ENCODE data around the gene ZNF419. TPM values are rescaled to one million over a fixed set of nuclear protein-coding genes. Genes with fewer than 3 reads are reported as not detected.
"Not testable (repeated sequence)": the region's sequence is repeated elsewhere in the genome, so short reads cannot be mapped to it uniquely, and the experiment has no call there.

The ZNF419 gene
- polyA plus RNA-seq (2012; ENCODE audit: insufficient read depth, insufficient read length, low read depth): 7.7 TPM

DNA sequence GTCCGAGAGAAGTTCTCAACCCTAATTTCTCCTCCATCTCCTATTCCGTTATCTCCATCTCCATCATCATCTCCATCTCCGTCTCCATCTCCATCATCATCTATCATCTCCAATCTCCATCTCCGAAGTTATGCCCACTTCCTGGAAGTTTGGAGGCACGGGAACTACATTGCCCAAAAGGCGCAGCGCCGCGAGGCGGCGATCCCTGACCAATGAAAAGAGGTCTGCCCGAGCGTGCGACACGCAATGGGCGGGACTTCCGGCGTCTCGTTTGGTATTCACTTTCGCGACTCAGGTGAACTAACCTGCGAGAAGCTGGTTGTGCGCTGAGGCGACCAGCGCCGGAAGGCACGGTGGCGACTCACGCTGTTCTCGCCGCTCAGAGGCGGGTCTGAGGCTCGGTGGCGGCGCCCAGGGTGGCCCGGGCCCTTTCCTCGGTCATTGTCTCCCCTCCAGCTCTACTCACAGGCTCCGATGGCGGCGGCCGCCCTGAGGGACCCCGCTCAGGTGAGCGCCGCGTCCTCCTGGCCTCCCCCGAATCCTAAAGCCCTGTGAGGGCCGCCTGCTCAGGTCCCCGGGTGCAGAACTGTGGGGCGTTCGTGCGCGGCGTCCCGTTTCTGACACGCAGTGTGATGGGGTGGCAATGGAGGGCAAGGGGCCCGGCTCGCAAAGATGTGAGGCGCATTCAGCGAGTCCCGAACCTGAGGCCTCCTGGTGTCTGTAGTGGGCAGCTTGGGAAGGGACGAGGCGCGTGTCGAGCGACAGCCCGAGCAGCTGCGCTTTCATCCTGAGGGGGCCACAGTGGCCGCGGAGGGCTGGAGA is at the start of gene ZNF419:
ZNF419 (plus strand) TSS at position 274 of the 822 bp plus-strand sequence; CDS start at position 475, 201 bp downstream.
- H3K9me3 ChIP-seq, H3K4me1 ChIP-seq, H3K27me3 ChIP-seq, H3K36me3 ChIP-seq: not testable (repeated sequence)
- DNase-seq: peak; percentile 87
- peak within 1 kb of the TSS; percentile 88 for H3K4me3 ChIP-seq (ENCODE audit: low read depth, low read length)

- peaks cover 22% of the 10 kb centered on the region for H3K36me3 ChIP-seq
- H3K9me3 ChIP-seq: 0 out of 2 replicates have a peak, but pooled peaks cover under 1% of the 10 kb centered on the region
- H3K4me1 ChIP-seq: no peaks in the 10 kb centered on the region
- TF ChIP-seq, protein P1, sequence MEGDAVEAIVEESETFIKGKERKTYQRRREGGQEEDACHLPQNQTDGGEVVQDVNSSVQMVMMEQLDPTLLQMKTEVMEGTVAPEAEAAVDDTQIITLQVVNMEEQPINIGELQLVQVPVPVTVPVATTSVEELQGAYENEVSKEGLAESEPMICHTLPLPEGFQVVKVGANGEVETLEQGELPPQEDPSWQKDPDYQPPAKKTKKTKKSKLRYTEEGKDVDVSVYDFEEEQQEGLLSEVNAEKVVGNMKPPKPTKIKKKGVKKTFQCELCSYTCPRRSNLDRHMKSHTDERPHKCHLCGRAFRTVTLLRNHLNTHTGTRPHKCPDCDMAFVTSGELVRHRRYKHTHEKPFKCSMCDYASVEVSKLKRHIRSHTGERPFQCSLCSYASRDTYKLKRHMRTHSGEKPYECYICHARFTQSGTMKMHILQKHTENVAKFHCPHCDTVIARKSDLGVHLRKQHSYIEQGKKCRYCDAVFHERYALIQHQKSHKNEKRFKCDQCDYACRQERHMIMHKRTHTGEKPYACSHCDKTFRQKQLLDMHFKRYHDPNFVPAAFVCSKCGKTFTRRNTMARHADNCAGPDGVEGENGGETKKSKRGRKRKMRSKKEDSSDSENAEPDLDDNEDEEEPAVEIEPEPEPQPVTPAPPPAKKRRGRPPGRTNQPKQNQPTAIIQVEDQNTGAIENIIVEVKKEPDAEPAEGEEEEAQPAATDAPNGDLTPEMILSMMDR (IDR thresholded peaks at IDR 0.05; ENCODE audit: low read depth, low read length): no peak
- no peak overlapping the region for H3K4me3 ChIP-seq (ENCODE audit: low read depth, low read length)
- DNase-seq: no peak
- H3K27me3 ChIP-seq: no peaks in the 10 kb centered on the region
Measured at GRCh38 chr19:57437931-57438330, 49.6 kb upstream of the ZNF419 start.

GRCh38 chr19:57438925-57439324 is 48.6 kb upstream of the ZNF419 start:
- Histone ChIP-seq H3K36me3 (peaks cover 32% of the 10 kb centered on the region), H3K4me1 (no peaks in the 10 kb centered on the region), H3K4me3 (ENCODE audit: low read depth, low read length) (no peak overlapping the region), H3K27me3 (no peaks in the 10 kb centered on the region), H3K9me3 (peaks cover 4% of the 10 kb centered on the region)
- no peak for DNase-seq
- TF ChIP-seq, protein P1 (IDR thresholded peaks at IDR 0.05; ENCODE audit: low read depth, low read length): no peak

DNA sequence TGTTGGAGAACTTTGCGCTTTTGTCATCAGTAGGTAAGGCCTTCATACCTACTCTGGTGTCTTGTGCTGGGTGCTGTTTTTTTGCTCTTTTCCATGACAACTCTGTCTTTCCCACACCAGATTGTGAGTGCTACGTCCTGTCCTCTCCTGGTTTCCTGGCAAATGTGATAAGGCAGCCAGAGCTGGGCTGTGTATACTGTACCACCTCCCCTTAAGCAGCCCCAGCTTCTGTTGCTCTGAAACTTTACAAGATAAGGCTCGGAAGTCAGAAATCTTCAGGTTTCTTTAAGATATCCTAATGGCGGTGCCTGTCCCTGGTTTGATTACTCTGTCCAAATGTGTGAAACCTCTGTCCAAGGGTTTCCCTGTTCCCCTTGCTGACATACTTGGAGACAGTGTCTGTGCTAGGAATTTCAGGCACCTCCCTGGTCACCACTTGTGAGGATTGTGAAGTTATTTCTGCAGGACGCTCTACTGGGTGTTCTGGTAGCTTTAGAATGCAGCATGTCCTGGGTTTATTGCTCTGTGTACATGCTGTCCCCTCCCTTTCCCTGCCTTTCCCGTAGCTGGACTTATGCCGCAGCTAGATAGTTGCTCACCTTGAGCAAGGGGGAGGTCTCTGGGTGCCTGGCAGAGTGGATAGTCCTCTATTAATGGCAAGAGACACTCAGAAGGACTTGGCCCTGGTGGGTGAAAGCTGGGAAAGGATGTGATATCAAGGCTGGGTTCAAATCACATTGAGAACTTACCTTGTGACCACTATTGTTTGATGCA is 45.4 kb upstream of the ZNF419 start:
- H3K27me3 ChIP-seq: no peaks in the 10 kb centered on the region
- H3K9me3 ChIP-seq: peaks cover 4% of the 10 kb centered on the region
- no peaks in the 10 kb centered on the region for H3K4me1 ChIP-seq
- H3K4me3 ChIP-seq (ENCODE audit: low read depth, low read length): no peak overlapping the region
- H3K36me3 ChIP-seq: peaks cover 59% of the 10 kb centered on the region
- TF ChIP-seq, protein P1 (IDR thresholded peaks at IDR 0.05; ENCODE audit: low read depth, low read length): no peak
- no peak for DNase-seq

DNA sequence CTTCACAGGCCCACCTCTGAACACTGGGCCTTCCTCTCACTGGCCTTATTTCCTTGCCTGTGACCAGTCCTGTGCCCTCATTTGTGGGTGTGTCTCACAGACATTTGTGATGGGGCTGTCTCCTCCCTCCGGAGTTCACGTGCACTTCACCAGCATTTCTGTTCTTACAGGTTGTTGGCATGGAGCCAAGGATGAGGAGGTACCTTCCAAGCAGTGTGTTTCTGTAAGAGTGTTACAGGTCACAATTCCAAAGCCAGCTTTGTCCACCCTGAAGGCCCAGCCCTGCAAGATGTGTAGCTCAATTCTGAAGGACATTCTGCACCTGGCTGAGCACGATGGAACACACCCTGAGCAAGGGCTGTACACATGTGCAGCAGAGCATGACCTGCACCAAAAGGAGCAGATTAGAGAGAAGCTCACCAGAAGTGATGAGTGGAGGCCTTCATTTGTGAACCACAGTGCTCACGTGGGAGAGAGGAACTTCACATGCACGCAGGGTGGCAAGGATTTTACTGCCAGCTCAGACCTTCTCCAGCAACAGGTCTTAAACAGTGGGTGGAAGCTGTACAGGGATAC is 44.3 kb upstream of the ZNF419 start:
- Histone ChIP-seq H3K27me3 (no peaks in the 10 kb centered on the region), H3K4me1 (no peaks in the 10 kb centered on the region), H3K9me3 (peaks cover 4% of the 10 kb centered on the region), H3K4me3 (ENCODE audit: low read depth, low read length) (no peak overlapping the region), H3K36me3 (peaks cover 54% of the 10 kb centered on the region)
- no peak for DNase-seq
- TF ChIP-seq, protein P1 (IDR thresholded peaks at IDR 0.05; ENCODE audit: low read depth, low read length): no peak

DNA sequence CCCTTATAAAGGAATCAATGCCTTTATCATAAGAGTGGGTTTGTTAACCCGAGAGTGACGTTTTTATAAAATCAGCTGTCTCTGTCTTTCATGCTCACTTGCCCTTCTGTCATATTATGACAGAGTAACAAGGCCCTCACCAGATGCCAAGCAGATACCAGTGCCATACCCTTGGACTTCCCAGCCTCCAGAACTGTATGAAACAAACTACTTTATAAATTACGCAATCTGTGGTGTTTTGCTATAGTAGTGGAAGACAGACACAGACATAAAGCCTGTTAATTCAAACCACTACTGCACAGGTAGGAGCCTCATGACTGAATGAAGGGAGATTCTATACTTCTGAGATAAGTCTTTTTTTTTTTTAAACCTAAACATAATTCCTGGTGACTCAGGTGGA is 35.2 kb upstream of the ZNF419 start:
- TF ChIP-seq, protein P1 (IDR thresholded peaks at IDR 0.05; ENCODE audit: low read depth, low read length): no peak
- H3K36me3 ChIP-seq: no peaks in the 10 kb centered on the region
- no peak for DNase-seq
- no peaks in the 10 kb centered on the region for H3K27me3 ChIP-seq
- H3K9me3 ChIP-seq: no peaks in the 10 kb centered on the region
- no peaks in the 10 kb centered on the region for H3K4me1 ChIP-seq
- no peak overlapping the region for H3K4me3 ChIP-seq (ENCODE audit: low read depth, low read length)
